H9 (cell line): ENCODE measurements around the gene BEST4. TPM values are rescaled to one million over a fixed set of nuclear protein-coding genes. Genes with fewer than 3 reads are reported as not detected.

Source experiments
- DNase-seq: peaks from one replicate; pipeline ENCODE4 v3.0.0-alpha.2; 2017
- H2AFZ ChIP-seq: one replicate; pipeline ENCODE4 v1.6.1; 2013; ENCODE audit warnings: mild to moderate bottlenecking, low read length, control low read depth, moderate library complexity
- H2AK5ac ChIP-seq: 2 replicates; pipeline ENCODE4 v1.6.1; 2013; ENCODE audit warnings: low read length, control low read depth, mixed read lengths; ENCODE audit not compliant: insufficient read length
- H2BK120ac ChIP-seq: one replicate; pipeline ENCODE4 v1.6.1; 2013; ENCODE audit warnings: low read depth, mild to moderate bottlenecking, low read length, control low read depth, inconsistent platforms; ENCODE audit not compliant: poor library complexity, severe bottlenecking
- H2BK12ac ChIP-seq: 2 replicates; pipeline ENCODE4 v1.6.1; 2013; ENCODE audit warnings: low read length, control low read depth, mixed read lengths, low read depth; ENCODE audit not compliant: insufficient read length
- H2BK15ac ChIP-seq: 2 replicates; pipeline ENCODE4 v1.6.1; 2013; ENCODE audit warnings: low read depth, low read length, control low read depth
- H2BK20ac ChIP-seq: one replicate; pipeline ENCODE4 v1.6.1; 2013; ENCODE audit warnings: low read depth, mild to moderate bottlenecking, low read length, control low read depth, inconsistent platforms; ENCODE audit not compliant: poor library complexity, severe bottlenecking
- H2BK5ac ChIP-seq: 2 replicates; pipeline ENCODE4 v1.6.1; 2013; ENCODE audit warnings: low read length, control low read depth, mixed read lengths; ENCODE audit not compliant: insufficient read length
- H3K14ac ChIP-seq: 2 replicates; pipeline ENCODE4 v1.6.1; 2013; ENCODE audit warnings: low read length, control low read depth; ENCODE audit not compliant: insufficient read depth
- H3K18ac ChIP-seq: 2 replicates; pipeline ENCODE4 v1.6.1; 2013; ENCODE audit warnings: low read depth, mild to moderate bottlenecking, mixed read lengths, low read length, control low read depth; ENCODE audit not compliant: insufficient read length
- H3K23ac ChIP-seq: 2 replicates; pipeline ENCODE4 v1.6.1; 2013; ENCODE audit warnings: low read length, control low read depth, mixed read lengths, low read depth; ENCODE audit not compliant: insufficient read length
- H3K23me2 ChIP-seq: 2 replicates; pipeline ENCODE4 v1.6.1; 2013; ENCODE audit warnings: low read depth, mild to moderate bottlenecking, mixed read lengths, low read length, control low read depth; ENCODE audit not compliant: insufficient read length, poor library complexity, severe bottlenecking
- H3K27ac ChIP-seq: 2 replicates; pipeline ENCODE4 v1.5.1; 2013; ENCODE audit warnings: low read length, control low read depth, mixed read lengths, low read depth; ENCODE audit not compliant: insufficient read length
- H3K27me3 ChIP-seq: 2 replicates; pipeline ENCODE4 v1.6.1; 2013; ENCODE audit warnings: low read length, control low read depth, inconsistent platforms; ENCODE audit not compliant: insufficient read depth
- H3K4ac ChIP-seq: 2 replicates; pipeline ENCODE4 v1.6.1; 2013; ENCODE audit warnings: low read depth, mild to moderate bottlenecking, control low read depth, inconsistent platforms, low read length, moderate library complexity
- H3K4me1 ChIP-seq: 2 replicates; pipeline ENCODE4 v1.6.1; 2013; ENCODE audit warnings: low read length, control low read depth, inconsistent platforms; ENCODE audit not compliant: insufficient read depth
- H3K4me2 ChIP-seq: 2 replicates; pipeline ENCODE4 v1.6.1; 2013; ENCODE audit warnings: low read length, control low read depth, mixed read lengths; ENCODE audit not compliant: insufficient read length, insufficient read depth
- H3K56ac ChIP-seq: 2 replicates; pipeline ENCODE4 v1.6.1; 2013; ENCODE audit warnings: low read depth, mild to moderate bottlenecking, mixed read lengths, low read length, control low read depth; ENCODE audit not compliant: insufficient read length
- H3K79me1 ChIP-seq: 2 replicates; pipeline ENCODE4 v1.6.1; 2013; ENCODE audit warnings: low read depth, mild to moderate bottlenecking, moderate library complexity, low read length, control low read depth, inconsistent platforms; ENCODE audit not compliant: insufficient read depth, poor library complexity, severe bottlenecking
- H3K79me2 ChIP-seq: 2 replicates; pipeline ENCODE4 v1.6.1; 2013; ENCODE audit warnings: low read length, control low read depth, inconsistent platforms; ENCODE audit not compliant: insufficient read depth
- H3K9ac ChIP-seq: 2 replicates; pipeline ENCODE4 v1.6.1; 2013; ENCODE audit warnings: low read length, control low read depth, mixed read lengths; ENCODE audit not compliant: insufficient read length; ENCODE audit errors: extremely low read depth
- H3K9me3 ChIP-seq: one replicate; pipeline ENCODE4 v1.6.1; 2013; ENCODE audit warnings: low read depth, low read length, inconsistent platforms; ENCODE audit not compliant: control insufficient read depth
- H3T11ph ChIP-seq: one replicate; pipeline ENCODE4 v1.6.1; 2013; ENCODE audit warnings: mild to moderate bottlenecking, low read length, control low read depth, inconsistent platforms
- H4K20me1 ChIP-seq: one replicate; pipeline ENCODE4 v1.6.1; 2013; ENCODE audit not compliant: control insufficient read depth, insufficient read length, insufficient read depth
- H4K5ac ChIP-seq: 2 replicates; pipeline ENCODE4 v1.6.1; 2013; ENCODE audit warnings: low read depth, mild to moderate bottlenecking, mixed read lengths, low read length, control low read depth; ENCODE audit not compliant: insufficient read length
- H4K8ac ChIP-seq: replicated peaks from 2 replicates; pipeline ENCODE4 v1.6.1; 2013; ENCODE audit warnings: low read length, control low read depth, mixed read lengths, low read depth; ENCODE audit not compliant: insufficient read length
- H4K91ac ChIP-seq: 2 replicates; pipeline ENCODE4 v1.6.1; 2013; ENCODE audit warnings: low read depth, mild to moderate bottlenecking, moderate library complexity, mixed read lengths, low read length, control low read depth; ENCODE audit not compliant: insufficient read length
- H3K27ac Mint-ChIP-seq, 3 experiments: 2 replicates in 2 of 3; 3 replicates in 1 of 3; pipeline ENCODE4 v1.8.0; 2020 to 2021; ENCODE audit warnings: mixed read lengths in 3 of 3, mild to moderate bottlenecking in 1 of 3, moderate library complexity in 1 of 3
- H3K27me3 Mint-ChIP-seq: 2 replicates; pipeline ENCODE4 v1.8.0; 2021; ENCODE audit warnings: low read depth, mild to moderate bottlenecking, moderate library complexity, mixed read lengths
- H3K36me3 Mint-ChIP-seq, 3 experiments: 2 replicates in 2 of 3; 3 replicates in 1 of 3; pipeline ENCODE4 v1.8.0; 2020 to 2021; ENCODE audit warnings: low read depth in 3 of 3, mixed read lengths in 3 of 3; ENCODE audit not compliant: insufficient read depth in 1 of 3
- H3K4me1 Mint-ChIP-seq, 2 experiments: 2 replicates each; pipeline ENCODE4 v1.8.0; 2020; ENCODE audit warnings: mixed read lengths in 2 of 2
- H3K4me3 Mint-ChIP-seq, 2 experiments: 2 replicates in 1 of 2; 3 replicates in 1 of 2; pipeline ENCODE4 v1.8.0; 2020 to 2021; ENCODE audit warnings: mild to moderate bottlenecking in 2 of 2, mixed read lengths in 2 of 2, moderate library complexity in 1 of 2
- H3K9me3 Mint-ChIP-seq, 2 experiments: 2 replicates in 1 of 2; 3 replicates in 1 of 2; pipeline ENCODE4 v1.8.0; 2020; ENCODE audit warnings: mild to moderate bottlenecking in 2 of 2, mixed read lengths in 2 of 2, moderate library complexity in 1 of 2
- CTCF ChIP-seq: fragments of 200-600 bp; sonication (generic); conservative IDR thresholded peaks from 3 replicates; pipeline ENCODE4 v1.8.0; 2021; ENCODE audit warnings: antibody characterized with exemption, mild to moderate bottlenecking
- WGBS: extraction: QIAGEN DNeasy Blood & Tissue Kit; methylation state at CpG from one replicate; pipeline ENCODE4 v1.1.7; 2013; ENCODE audit warnings: missing lambda C conversion rate, low lambda C conversion rate, mixed read lengths; ENCODE audit not compliant: insufficient read length; ENCODE audit errors: extremely low coverage; 5-methylcytosine and 5-hydroxymethylcytosine counted together
- total RNA-seq: library from RNA; stranded (reverse); gene quantifications from 2 replicates; pipeline ENCODE4 v1.2.1, GENCODE V29; 2021

The BEST4 gene
- total RNA-seq, 1 experiment from 2014 or later, result 1.1 TPM

DNA sequence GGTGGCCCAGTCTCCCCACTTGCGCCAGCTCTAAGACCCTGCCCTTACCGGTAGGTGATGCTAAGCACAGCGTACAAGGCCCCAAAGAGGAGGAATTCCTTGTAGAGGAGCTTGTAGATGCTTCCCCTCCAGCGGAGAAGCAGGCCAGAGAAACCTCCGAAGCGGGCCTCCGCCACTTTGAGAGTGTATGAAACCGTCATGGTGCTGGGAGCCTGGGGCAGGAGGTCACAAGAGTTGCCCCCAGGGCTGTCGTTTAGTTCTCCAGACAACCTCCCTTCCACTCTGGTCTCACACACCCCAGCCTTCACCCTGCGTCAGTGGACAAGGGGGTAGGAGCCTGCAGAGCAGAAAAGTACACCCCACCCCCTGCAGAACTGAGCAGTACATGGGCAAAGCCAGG lies 464 bp downstream of the BEST4 start:
- no peak for DNase-seq
- no peaks in the 10 kb centered on the region for H3K79me2 ChIP-seq
- H3K23me2 ChIP-seq, result peaks cover 9% of the 10 kb centered on the region
- no peak overlapping the region for H3K14ac ChIP-seq
- H3K4me2 ChIP-seq, result no peak overlapping the region
- no peak overlapping the region for H2AK5ac ChIP-seq
- no peak overlapping the region for H2BK15ac ChIP-seq
- no peak overlapping the region for H3K4me3 Mint-ChIP-seq
- H3K27ac ChIP-seq, result no peak overlapping the region
- H3K27me3 ChIP-seq, result no peaks in the 10 kb centered on the region
- no peak overlapping the region for H4K8ac ChIP-seq
- no peak overlapping the region for H2BK5ac ChIP-seq
- H3K56ac ChIP-seq, result no peak overlapping the region
- H3K9me3 Mint-ChIP-seq, result no peaks in the 10 kb centered on the region; a peak in 1 of 5 replicates
- TF ChIP-seq CTCF, result no peak
- no peak overlapping the region for H2BK120ac ChIP-seq
- H2BK20ac ChIP-seq, result no peak overlapping the region
- H4K20me1 ChIP-seq, result no peaks in the 10 kb centered on the region
- H3K4ac ChIP-seq, result no peak overlapping the region
- H2AFZ ChIP-seq, result no peak overlapping the region
- H3K79me1 ChIP-seq, result no peaks in the 10 kb centered on the region
- H3K4me1 ChIP-seq, result no peaks in the 10 kb centered on the region
- H3K9me3 ChIP-seq, result no peaks in the 10 kb centered on the region
- no peak overlapping the region for H3K9ac ChIP-seq
- peaks cover 12% of the 10 kb centered on the region for H3K27me3 Mint-ChIP-seq
- whole genome bisulfite sequencing, result no CpG with 5 or more reads among the region's 10 CpGs
- H3K4me1 Mint-ChIP-seq, result peaks cover 29 to 39% of the 10 kb centered on the region in 2 experiments
- no peak overlapping the region for H3K27ac Mint-ChIP-seq
- no peak overlapping the region for H2BK12ac ChIP-seq
- H3K18ac ChIP-seq, result no peak overlapping the region
- H3T11ph ChIP-seq, result no peak overlapping the region
- peaks cover 0 to 3% (median 0%) of the 10 kb centered on the region in 3 experiments; a peak in 3 of 7 replicates for H3K36me3 Mint-ChIP-seq
- no peak overlapping the region for H4K91ac ChIP-seq
- no peak overlapping the region for H4K5ac ChIP-seq
- H3K23ac ChIP-seq, result no peak overlapping the region
